C4-2B (cell line): ENCODE results near the gene FCMR.

Experiments used
- H3K27ac ChIP-seq: fragments of 450-650 bp; 2 replicates; pipeline ENCODE4 v1.5.1; 2017
- CTCF ChIP-seq: fragments of 450-650 bp; conservative IDR thresholded peaks from 2 replicates; pipeline ENCODE4 v1.5.1; 2017; ENCODE audit warnings: mild to moderate bottlenecking
- ZFX ChIP-seq: fragments of 450-650 bp; IDR thresholded peaks from 2 replicates; pipeline ENCODE4 v1.6.1; 2017

The FCMR gene

DNA sequence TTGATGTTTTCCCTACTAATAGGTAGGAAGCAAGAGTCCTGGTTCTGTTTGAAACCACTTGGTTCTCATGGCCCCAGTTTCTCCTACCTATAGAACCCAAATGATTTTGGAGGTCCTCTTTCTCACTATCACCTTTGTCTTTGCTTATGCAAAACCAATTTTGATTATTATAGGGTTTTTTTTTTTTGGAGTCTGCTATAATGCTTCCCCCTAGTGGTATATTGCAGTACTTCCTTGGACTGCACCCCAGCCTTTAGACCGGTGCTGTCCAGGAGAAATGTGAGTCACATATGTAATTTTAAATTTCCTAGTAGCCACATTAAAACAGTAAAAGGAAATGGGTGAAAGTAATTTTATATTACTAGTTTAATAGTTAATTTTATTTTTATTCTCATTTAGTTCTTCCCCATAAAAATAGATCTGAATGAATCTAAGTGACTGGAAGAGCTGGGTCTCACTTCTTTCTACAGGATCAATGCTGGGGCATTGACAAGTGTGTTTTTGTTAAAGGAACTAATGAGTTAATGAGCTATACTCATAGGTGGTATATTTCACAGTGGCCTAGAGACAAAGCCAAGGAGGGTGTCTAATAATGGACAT, 10.6 kb downstream of the FCMR start:
- TF ChIP-seq ZFX, result no peak
- TF ChIP-seq CTCF, result peak; percentile 94
- H3K27ac ChIP-seq, result no peak overlapping the region

GRCh38 chr1:206909883-206910318, 11.8 kb downstream of the FCMR start:
- peak overlapping the region; percentile 80 for H3K27ac ChIP-seq
- TF ChIP-seq ZFX (no peak), CTCF (no peak)

- peak overlapping the region; percentile 80 for H3K27ac ChIP-seq
- TF ChIP-seq ZFX (peak; percentile 41; the same call in 1 of the 2 replicates), CTCF (peak; percentile 24)
These were observed 12.4 kb downstream of the FCMR start for GRCh38 chr1:206909161-206909882.

DNA sequence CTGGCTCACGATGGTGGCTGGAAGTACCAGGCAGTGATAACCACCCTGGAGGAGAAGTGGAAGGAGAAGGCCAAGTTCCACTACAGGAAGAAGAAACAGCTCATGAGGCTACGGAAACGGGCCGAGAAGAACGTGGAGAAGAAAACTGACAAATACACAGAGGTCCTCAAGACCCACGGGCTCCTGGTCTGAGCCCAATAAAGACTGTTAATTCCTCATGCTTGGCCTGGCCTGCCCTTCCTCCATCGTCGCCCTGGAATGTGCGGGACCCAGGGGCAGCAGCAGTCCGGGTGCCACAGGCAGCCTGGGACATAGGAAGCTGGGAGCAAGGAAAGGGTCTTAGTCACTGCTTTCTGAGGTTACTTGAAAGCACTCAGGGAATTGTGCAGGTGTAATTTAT, 13.7 kb downstream of the FCMR start:
- no peak overlapping the region for H3K27ac ChIP-seq
- TF ChIP-seq CTCF (no peak), ZFX (no peak)

DNA sequence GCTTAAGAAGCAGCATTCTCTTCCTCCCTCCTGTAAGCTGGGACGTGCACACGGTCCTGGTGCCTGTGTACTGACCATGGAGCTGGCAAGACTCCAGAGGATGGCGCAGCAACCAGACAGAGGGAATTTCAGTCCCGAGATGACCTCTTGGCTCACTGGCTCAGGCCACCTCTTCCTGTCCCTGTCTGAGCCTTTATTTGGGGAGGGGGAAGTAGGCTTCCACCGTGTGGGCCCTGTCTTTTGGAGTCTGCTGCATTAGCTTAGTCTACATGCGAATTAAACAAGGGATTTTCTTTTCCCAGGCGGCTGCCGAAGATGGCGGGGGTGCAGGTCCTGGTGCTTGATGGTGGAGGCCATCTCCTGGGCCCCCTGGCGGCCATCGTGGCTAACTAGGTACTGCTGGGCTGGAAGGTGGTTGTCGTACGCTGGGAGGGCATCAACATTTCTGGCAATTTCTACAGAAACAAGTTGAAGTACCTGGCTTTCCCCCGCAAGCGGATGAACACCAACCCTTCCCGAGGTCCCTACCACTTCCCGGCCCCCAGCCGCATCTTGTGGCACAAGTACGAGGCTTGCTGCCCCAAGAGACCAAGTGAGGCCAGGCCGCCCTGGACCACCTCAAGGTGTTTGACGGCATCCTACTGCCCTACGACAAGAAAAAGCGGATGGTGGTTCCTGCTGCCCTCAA, 14.3 kb downstream of the FCMR start:
- TF ChIP-seq ZFX (no peak), CTCF (peak; percentile 57)
- H3K27ac ChIP-seq, result no peak overlapping the region

DNA sequence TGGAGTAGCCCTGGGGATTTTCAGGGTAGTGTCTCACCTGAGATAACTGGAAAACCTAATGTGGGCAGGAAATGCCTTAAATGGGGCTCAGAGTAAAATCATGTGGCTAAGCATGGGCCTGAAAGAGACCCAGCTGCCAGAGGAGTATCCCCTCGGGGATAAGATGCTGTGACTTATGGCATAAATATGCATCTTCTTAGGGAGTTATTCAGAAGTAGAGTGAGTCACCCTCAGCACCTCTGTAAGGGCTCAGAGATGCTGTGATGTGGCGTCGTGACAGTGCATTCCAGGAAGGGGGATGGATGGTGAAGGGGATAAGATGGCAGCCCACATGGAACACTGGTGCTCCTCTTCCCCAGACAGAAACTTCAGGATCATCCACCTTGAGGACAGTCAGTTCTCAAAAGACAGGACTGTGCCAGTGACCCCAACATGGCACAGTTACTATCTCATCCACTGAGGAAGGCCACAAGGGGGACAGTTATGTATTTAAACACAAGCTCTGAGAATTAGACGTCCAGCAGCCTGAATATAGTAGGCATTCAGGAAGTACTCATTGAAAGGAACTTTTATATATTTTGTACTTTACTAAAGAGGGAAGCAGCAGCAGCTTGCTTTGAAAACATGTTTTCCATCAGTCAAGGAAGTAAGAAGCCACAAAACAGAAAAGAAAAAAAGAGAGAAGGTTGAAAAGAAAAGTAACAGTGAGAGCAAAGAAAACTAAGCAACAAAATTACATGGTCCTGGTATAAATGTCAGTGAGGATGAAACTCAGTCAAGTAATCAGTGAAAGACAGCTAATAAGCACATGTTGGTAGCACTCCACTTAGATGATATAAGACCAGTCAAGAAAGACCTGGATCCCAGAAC, 16.2 kb downstream of the FCMR start:
- H3K27ac ChIP-seq, result no peak overlapping the region
- no peak for TF ChIP-seq ZFX

DNA sequence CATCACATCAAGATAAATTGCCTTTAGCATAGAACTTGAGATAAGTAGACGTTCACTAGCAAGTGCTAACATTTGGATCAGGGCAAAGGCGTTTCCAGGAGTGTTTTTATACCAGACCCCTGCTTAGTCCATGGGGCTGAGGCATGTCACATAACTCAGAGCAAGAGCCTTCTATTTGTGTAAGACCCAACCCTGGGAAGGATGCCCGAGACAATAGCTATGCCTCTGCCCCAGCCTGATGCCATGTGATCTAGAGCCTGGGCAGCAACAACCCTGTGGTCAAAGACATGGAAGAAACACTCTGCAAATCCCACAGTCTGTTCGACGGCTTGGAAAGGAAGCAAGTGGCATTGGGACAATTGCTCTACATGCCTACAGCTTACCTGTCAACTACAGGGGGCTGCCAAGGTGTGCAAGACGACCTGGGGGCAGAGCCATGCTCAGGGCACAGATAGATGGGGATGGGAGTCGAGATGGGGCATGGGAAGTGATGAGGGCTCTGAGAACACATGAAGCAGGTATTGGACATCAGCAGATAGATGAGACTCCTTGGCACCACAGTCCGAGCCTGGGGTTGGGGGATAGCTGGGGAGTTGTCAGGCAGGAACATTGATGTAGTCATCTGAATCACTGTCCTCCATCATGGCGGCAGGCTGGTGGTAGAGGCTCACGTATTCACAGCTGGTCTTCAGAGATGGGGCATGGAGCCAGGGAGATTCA, 17.2 kb downstream of the FCMR start:
- no peak overlapping the region for H3K27ac ChIP-seq

More for the DNA sequence above, 17.2 kb downstream of the FCMR start:
- TF ChIP-seq ZFX, result no peak
- no peak for TF ChIP-seq CTCF
